Endodermal cell (in vitro differentiated cells): ENCODE data around the gene CCDC169. TPM values are rescaled to one million over a fixed set of nuclear protein-coding genes. Genes with fewer than 3 reads are reported as not detected.

ENCODE experiments used
- DNase-seq: peaks from one replicate; pipeline ENCODE4 v3.0.0-alpha.2; 2017
- H3K27ac ChIP-seq: 2 replicates; pipeline ENCODE4 v1.5.1; 2013; ENCODE audit warnings: mild to moderate bottlenecking, low read depth, low read length, moderate library complexity
- H3K27me3 ChIP-seq: 2 replicates; pipeline ENCODE4 v1.6.1; 2013; ENCODE audit warnings: mild to moderate bottlenecking, low read length, moderate library complexity; ENCODE audit not compliant: insufficient read depth, control insufficient read depth, poor library complexity, severe bottlenecking
- H3K36me3 ChIP-seq: 2 replicates; pipeline ENCODE4 v1.7.0; 2013; ENCODE audit warnings: mild to moderate bottlenecking, low read length, moderate library complexity; ENCODE audit not compliant: control insufficient read depth, insufficient read depth
- H3K4me1 ChIP-seq: one replicate; pipeline ENCODE4 v1.7.0; 2013; ENCODE audit warnings: low read length; ENCODE audit not compliant: control insufficient read depth, insufficient read depth
- H3K4me3 ChIP-seq: 2 replicates; pipeline ENCODE4 v1.5.1; 2013; ENCODE audit warnings: mild to moderate bottlenecking, low read length, moderate library complexity
- H3K9ac ChIP-seq: 2 replicates; pipeline ENCODE4 v1.6.1; 2013; ENCODE audit warnings: mild to moderate bottlenecking, low read length, moderate library complexity; ENCODE audit not compliant: poor library complexity, severe bottlenecking; ENCODE audit errors: extremely low read depth
- H3K9me3 ChIP-seq: 2 replicates; pipeline ENCODE4 v1.6.1; 2013; ENCODE audit warnings: mild to moderate bottlenecking, low read length, moderate library complexity; ENCODE audit not compliant: control insufficient read depth
- H3K27ac Mint-ChIP-seq: 2 replicates; pipeline ENCODE4 v1.8.0; 2020; ENCODE audit warnings: mixed read lengths
- H3K27me3 Mint-ChIP-seq: 2 replicates; pipeline ENCODE4 v1.8.0; 2021; ENCODE audit warnings: mild to moderate bottlenecking, mixed read lengths; ENCODE audit not compliant: insufficient read depth
- H3K36me3 Mint-ChIP-seq: 2 replicates; pipeline ENCODE4 v1.8.0; 2020; ENCODE audit warnings: low read depth, mixed read lengths
- H3K4me1 Mint-ChIP-seq: 2 replicates; pipeline ENCODE4 v1.8.0; 2020; ENCODE audit warnings: mixed read lengths
- H3K4me3 Mint-ChIP-seq: 2 replicates; pipeline ENCODE4 v1.8.0; 2020; ENCODE audit warnings: mild to moderate bottlenecking, moderate library complexity, mixed read lengths
- H3K9me3 Mint-ChIP-seq: 2 replicates; pipeline ENCODE4 v1.8.0; 2020; ENCODE audit warnings: mild to moderate bottlenecking, mixed read lengths
- CTCF ChIP-seq: fragments of 200-600 bp; sonication (generic); conservative IDR thresholded peaks from 2 replicates; pipeline ENCODE4 v1.5.0; 2021; ENCODE audit warnings: antibody characterized with exemption, mild to moderate bottlenecking
- WGBS, 2 experiments: methylation state at CpG; one replicate each; pipeline versions ENCODE4 v1.1.5 to v1.1.7; 2013; ENCODE audit warnings: missing lambda C conversion rate in 2 of 2, mixed read lengths in 1 of 2; ENCODE audit not compliant: insufficient coverage in 1 of 2, insufficient read length in 1 of 2; 5-methylcytosine and 5-hydroxymethylcytosine counted together
- total RNA-seq, 2 donors: library from RNA; stranded (reverse); fragmentation: NEBNext Ultra II Directional in 1 of 2; extraction: Animal tissue kit (Norgen Biotek cat#: 25700) in 1 of 2; gene quantifications; 2 replicates in 1 of 2; 3 replicates in 1 of 2; pipeline ENCODE4 v1.2.1, GENCODE V29; 2021

Gene CCDC169
- total RNA-seq, 2 donors from 2014 or later: 18.2 to 26.3 TPM

- no peaks in the 10 kb centered on the region for H3K9me3 ChIP-seq
- no peak overlapping the region for H3K27ac Mint-ChIP-seq
- H3K4me3 ChIP-seq: no peak overlapping the region
- no peak for DNase-seq
- H3K9me3 Mint-ChIP-seq: no peaks in the 10 kb centered on the region
- H3K27me3 Mint-ChIP-seq: no peaks in the 10 kb centered on the region
- H3K4me3 Mint-ChIP-seq: no peak overlapping the region
- no peak overlapping the region for H3K9ac ChIP-seq
- H3K27me3 ChIP-seq: no peaks in the 10 kb centered on the region
- no peaks in the 10 kb centered on the region for H3K4me1 ChIP-seq
- peaks cover 3% of the 10 kb centered on the region for H3K4me1 Mint-ChIP-seq
- no peak overlapping the region for H3K27ac ChIP-seq
- no peaks in the 10 kb centered on the region for H3K36me3 Mint-ChIP-seq
- no peak for TF ChIP-seq CTCF
- no peaks in the 10 kb centered on the region for H3K36me3 ChIP-seq
- 89 to 100% methylated on average over 1 of the region's 1 CpG for WGBS, 2 experiments
Measured at GRCh38 chr13:36188441-36188840, 109.2 kb downstream of the CCDC169 start.

- DNase-seq: no peak
- Mint-ChIP-seq H3K27me3 (no peaks in the 10 kb centered on the region), H3K9me3 (no peaks in the 10 kb centered on the region), H3K27ac (no peak overlapping the region), H3K36me3 (no peaks in the 10 kb centered on the region), H3K4me3 (no peak overlapping the region), H3K4me1 (peaks cover 3% of the 10 kb centered on the region)
- TF ChIP-seq CTCF: no peak
- Histone ChIP-seq H3K9me3 (no peaks in the 10 kb centered on the region), H3K27me3 (no peaks in the 10 kb centered on the region), H3K27ac (no peak overlapping the region), H3K36me3 (no peaks in the 10 kb centered on the region), H3K4me3 (no peak overlapping the region), H3K4me1 (no peaks in the 10 kb centered on the region), H3K9ac (no peak overlapping the region)
Measured at GRCh38 chr13:36183901-36184300, 113.7 kb downstream of the CCDC169 start.

Other genes with a start within 250 kb of the CCDC169 start
- 10 to 100 TPM in 1 of 2 donors, 1 to 10 TPM in 1; 3.0 to 32.8 TPM for gene DCLK1, start 166.4 kb downstream of the CCDC169 start, total RNA-seq
- gene SOHLH2, start 83.3 kb downstream of the CCDC169 start, total RNA-seq: 10 to 100 TPM in 1 of 2 donors, 1 to 10 TPM in 1; 2.1 to 14.2 TPM
- gene SPART, start 48.6 kb upstream of the CCDC169 start, total RNA-seq: 10 to 100 TPM; 49.1 to 53.9 TPM
- under 1 TPM in 1 of 2 donors, not detected in 1; 0.31 TPM for gene CCNA1, start 134.7 kb upstream of the CCDC169 start, total RNA-seq